SKM-1 treated with dmso at 0.1 percent for 144 hours (cell line): ENCODE data around the gene HMG20A.

Source experiments
- DNase-seq: peaks from one replicate; lab custom pipeline; 2025; ENCODE audit not compliant: unreplicated experiment; lab: John Stamatoyannopoulos, UW

HMG20A gene

GRCh38 chr15:77497110-77497737, 76.5 kb downstream of the HMG20A start:
- DNase-seq = no peak

- no peak for DNase-seq
These were observed 77.3 kb downstream of the HMG20A start for GRCh38 chr15:77497942-77498361.

- DNase-seq = no peak
These were observed 78.5 kb downstream of the HMG20A start for GRCh38 chr15:77499087-77499760.

- no peak for DNase-seq
These were observed 80.3 kb downstream of the HMG20A start for GRCh38 chr15:77500989-77501388.

GRCh38 chr15:77502379-77503095, 81.8 kb downstream of the HMG20A start:
- no peak for DNase-seq

GRCh38 chr15:77503240-77503639, 82.6 kb downstream of the HMG20A start:
- no peak for DNase-seq

- DNase-seq = no peak
These were observed 83.1 kb downstream of the HMG20A start for GRCh38 chr15:77503764-77504163.

GRCh38 chr15:77504306-77504705, 83.6 kb downstream of the HMG20A start:
- DNase-seq = no peak

- DNase-seq = no peak
These were observed 84.2 kb downstream of the HMG20A start for GRCh38 chr15:77504871-77505270.

- no peak for DNase-seq
These were observed 84.9 kb downstream of the HMG20A start for GRCh38 chr15:77505556-77505955.

- DNase-seq = no peak
These were observed 85.8 kb downstream of the HMG20A start for GRCh38 chr15:77506311-77507142.

- no peak for DNase-seq
These were observed 86.6 kb downstream of the HMG20A start for GRCh38 chr15:77507143-77507897.

- no peak for DNase-seq
These were observed 87.2 kb downstream of the HMG20A start for GRCh38 chr15:77507911-77508310.

- DNase-seq = no peak
These were observed 88.0 kb downstream of the HMG20A start for GRCh38 chr15:77508541-77509243.

GRCh38 chr15:77510066-77511057, 89.7 kb downstream of the HMG20A start:
- no peak for DNase-seq

GRCh38 chr15:77511869-77512268, 91.2 kb downstream of the HMG20A start:
- no peak for DNase-seq

- no peak for DNase-seq
These were observed 92.5 kb downstream of the HMG20A start for GRCh38 chr15:77513226-77513625.

GRCh38 chr15:77514641-77515402, 94.1 kb downstream of the HMG20A start:
- DNase-seq = no peak
